Measurements from ENCODE around the gene PYGB.
A peak's percentile ranks its signal among the peaks of the same experiment; 100 is the strongest.

- TF ChIP-seq POLR2AphosphoS5 (IDR thresholded peaks at IDR 0.05) (no peak), CTCF (IDR thresholded peaks at IDR 0.05) (peak in 1 of 6 experiments; percentile 41)
Observed at GRCh38 chr20:25254986-25255680, 7.2 kb downstream of the PYGB start.
